Activated CD4-positive, alpha-beta T cell treated with anti-CD3 and anti-CD28 coated beads for 36 hours (primary cell): ENCODE measurements around the gene CFL1. TPM values are rescaled to one million over a fixed set of nuclear protein-coding genes. Genes with fewer than 3 reads are reported as not detected.
A peak's percentile ranks its signal among the peaks of the same experiment; 100 is the strongest.

Source experiments
- ATAC-seq: fragments of 200-7000 bp; cut with Tn5 transposase; one replicate; pipeline ENCODE4 v1.10.0; 2021; ENCODE audit warnings: mild to moderate bottlenecking, moderate library complexity
- CTCF ChIA-PET: fragments of 350-600 bp; sonication (Branson Sonifier 250); formaldehyde crosslinking; loops from one replicate; lab custom pipeline; 2021; ENCODE audit warnings: antibody characterized with exemption; lab: Charles Lee
- POLR2A ChIA-PET: fragments of 350-600 bp; sonication (Branson Sonifier 250); formaldehyde crosslinking; loops from one replicate; lab custom pipeline; 2021; ENCODE audit warnings: antibody characterized with exemption, inconsistent platforms; lab: Charles Lee
- DNase-seq: peaks from one replicate; pipeline ENCODE4 v3.0.0-alpha.2; 2020
- H3K27ac Mint-ChIP-seq: one replicate; pipeline ENCODE4 v1.8.0; 2021; ENCODE audit warnings: mixed read lengths
- H3K27me3 Mint-ChIP-seq: one replicate; pipeline ENCODE4 v1.8.0; 2021; ENCODE audit warnings: mixed read lengths
- H3K36me3 Mint-ChIP-seq: one replicate; pipeline ENCODE4 v1.8.0; 2021; ENCODE audit warnings: low read depth, mixed read lengths
- H3K4me1 Mint-ChIP-seq: one replicate; pipeline ENCODE4 v1.8.0; 2021; ENCODE audit warnings: mixed read lengths
- H3K4me3 Mint-ChIP-seq: one replicate; pipeline ENCODE4 v1.8.0; 2021; ENCODE audit warnings: mild to moderate bottlenecking, moderate library complexity, mixed read lengths
- H3K9me3 Mint-ChIP-seq: one replicate; pipeline ENCODE4 v1.8.0; 2021; ENCODE audit warnings: low read depth, mixed read lengths
- intact Hi-C, 2 experiments: fragments of 100-400 bp; cut with DNase I in 1 of 2; cut with micrococcal nuclease in 1 of 2; formaldehyde crosslinking; loops; one replicate each; pipeline versions ENCODE4 v1.14.2 to v1.15.1; 2022 to 2024; cut with DNase I, micrococcal nuclease
- total RNA-seq, 2 experiments: library from RNA; stranded (reverse); gene quantifications; one replicate each; pipeline ENCODE4 v1.2.3, GENCODE V29; 2021

The CFL1 gene
- total RNA-seq, 2 experiments from 2014 or later = 888 to 1,074 TPM

DNA sequence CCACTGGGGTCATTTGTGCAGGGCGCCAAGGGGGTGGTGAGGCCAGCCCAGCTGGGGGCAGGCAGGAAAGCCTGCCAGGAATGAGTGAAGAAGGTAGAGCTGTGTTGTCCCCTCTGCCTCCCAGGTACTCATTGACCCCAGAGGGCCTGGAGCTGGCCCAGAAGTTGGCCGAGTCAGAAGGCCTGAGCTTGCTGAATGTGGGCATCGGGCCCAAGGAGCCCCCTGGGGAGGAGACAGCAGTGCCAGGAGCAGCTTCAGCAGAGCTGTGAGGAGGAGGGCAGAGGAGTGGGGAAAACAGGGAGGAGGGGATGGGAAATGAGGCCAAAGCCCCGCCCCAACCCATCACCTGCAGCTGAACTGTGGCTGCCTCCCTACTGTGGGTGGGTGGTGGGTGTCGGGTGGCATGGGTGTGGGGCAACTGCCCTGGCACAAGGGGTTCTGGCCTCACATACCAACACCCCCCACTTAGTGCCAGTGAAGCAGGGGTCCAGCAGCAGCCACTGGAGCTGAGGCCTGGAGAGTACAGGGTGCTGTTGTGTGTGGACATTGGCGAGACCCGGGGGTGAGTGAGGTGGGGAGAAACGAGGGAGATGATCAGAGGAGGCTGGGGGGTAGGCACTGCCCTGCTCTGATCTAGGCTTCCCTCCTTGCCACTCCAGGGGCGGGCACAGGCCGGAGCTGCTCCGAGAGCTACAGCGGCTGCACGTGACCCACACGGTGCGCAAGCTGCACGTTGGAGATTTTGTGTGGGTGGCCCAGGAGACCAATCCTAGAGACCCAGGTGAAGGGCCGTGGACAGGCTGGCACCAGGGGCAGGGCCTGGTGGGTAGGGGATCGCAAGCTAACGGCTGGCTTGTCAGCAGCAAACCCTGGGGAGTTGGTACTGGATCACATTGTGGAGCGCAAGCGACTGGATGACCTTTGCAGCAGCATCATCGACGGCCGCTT is 5.2 kb upstream of the CFL1 start:
- H3K27me3 Mint-ChIP-seq = no peaks in the 10 kb centered on the region
- H3K36me3 Mint-ChIP-seq = peaks cover 46% of the 10 kb centered on the region
- DNase-seq = no peak
- no peak for ATAC-seq
- ChIA-PET POLR2A (interaction anchor here (1.6 to 1.7 kb wide), 2 partner anchors 8 to 28 kb away, joined by 3 to 6 read pairs; partner anchors contain the start of gene CCDC85B), CTCF (interaction anchor here (0.5 to 6.6 kb wide), 5 partner anchors 26 to 402 kb away, joined by 3 to 210 read pairs (median 3); partner anchors contain the start of genes BANF1, CCDC85B and FIBP)
- H3K4me3 Mint-ChIP-seq = peak overlapping the region; percentile 42
- H3K9me3 Mint-ChIP-seq = no peaks in the 10 kb centered on the region
- H3K4me1 Mint-ChIP-seq = peaks cover 17% of the 10 kb centered on the region
- H3K27ac Mint-ChIP-seq = peak overlapping the region; percentile 72
- intact Hi-C loops = no loop called here

DNA sequence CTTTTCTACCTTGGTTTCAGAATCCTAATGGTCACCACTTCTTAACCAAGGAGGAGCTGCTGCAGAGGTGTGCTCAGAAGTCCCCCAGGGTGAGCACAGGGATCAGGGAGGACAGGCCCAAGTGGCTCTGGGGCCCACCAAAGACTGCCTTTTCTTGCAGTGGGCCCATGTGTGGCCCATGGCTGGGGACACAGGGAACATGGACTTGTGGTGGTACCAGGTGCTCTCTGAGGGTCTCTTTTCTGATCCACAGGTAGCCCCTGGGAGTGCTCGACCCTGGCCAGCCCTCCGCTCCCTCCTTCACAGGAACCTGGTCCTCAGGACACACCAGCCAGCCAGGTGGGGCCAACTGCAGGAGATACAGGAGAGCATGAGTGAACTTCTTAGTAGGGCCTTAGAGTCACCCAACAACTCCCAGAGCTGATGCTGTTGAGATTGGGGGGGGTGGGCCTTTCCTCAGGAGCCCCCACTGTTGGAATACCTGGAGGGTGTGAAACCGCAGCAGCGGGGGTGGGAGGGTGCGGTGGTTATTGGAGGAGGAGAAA is 4.3 kb upstream of the CFL1 start:
- no peaks in the 10 kb centered on the region for H3K9me3 Mint-ChIP-seq
- H3K27me3 Mint-ChIP-seq = no peaks in the 10 kb centered on the region
- POLR2A ChIA-PET = interaction anchor here (1.6 to 1.7 kb wide), 2 partner anchors 9 to 29 kb away, joined by 3 to 6 read pairs; partner anchors contain the start of gene CCDC85B
- intact Hi-C loops = no loop called here
- ATAC-seq = no peak
- H3K4me1 Mint-ChIP-seq = peaks cover 17% of the 10 kb centered on the region
- peak overlapping the region; percentile 72 for H3K27ac Mint-ChIP-seq
- CTCF ChIA-PET = interaction anchor here (0.5 to 6.6 kb wide), 3 partner anchors 27 to 171 kb away, joined by 3 to 210 read pairs (median 4); partner anchors contain the start of genes CCDC85B and FIBP
- H3K36me3 Mint-ChIP-seq = peaks cover 39% of the 10 kb centered on the region
- peak overlapping the region; percentile 91 for H3K4me3 Mint-ChIP-seq
- DNase-seq = no peak

DNA sequence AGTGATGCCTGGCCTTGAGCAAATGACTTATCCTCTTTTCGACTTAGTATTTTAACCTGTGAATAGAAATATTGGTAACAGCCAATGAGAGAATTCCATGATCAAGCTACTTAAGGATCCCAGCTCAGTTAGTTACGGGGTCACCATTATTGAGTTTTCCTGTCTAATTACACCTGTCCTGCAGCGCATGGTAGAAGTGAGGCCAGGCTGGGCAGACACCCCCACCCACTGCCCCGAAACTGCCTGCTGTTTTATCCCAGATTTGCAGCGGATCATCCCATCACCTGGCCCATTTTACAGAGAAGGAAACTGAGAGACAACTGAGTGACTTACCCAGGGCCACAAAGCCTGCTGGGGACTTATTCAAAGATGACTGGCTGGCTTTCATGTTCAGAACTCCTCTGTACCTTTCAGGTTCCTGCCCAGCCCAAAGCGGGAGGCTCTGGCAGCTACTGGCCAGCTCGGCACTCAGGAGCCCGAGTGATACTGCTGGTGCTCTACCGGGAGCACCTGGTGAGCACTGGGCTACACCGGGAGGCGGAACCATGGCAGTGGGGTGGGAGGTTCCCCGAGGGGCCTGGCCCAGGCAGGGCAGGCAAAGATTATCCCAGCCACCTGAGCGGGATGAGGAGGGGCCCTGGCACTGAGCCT is 3.7 kb upstream of the CFL1 start:
- Mint-ChIP-seq H3K4me1 (peaks cover 20% of the 10 kb centered on the region), H3K9me3 (no peaks in the 10 kb centered on the region), H3K27ac (peak overlapping the region; percentile 99), H3K4me3 (peak overlapping the region; percentile 91), H3K36me3 (peaks cover 36% of the 10 kb centered on the region), H3K27me3 (no peaks in the 10 kb centered on the region)
- ATAC-seq = no peak
- DNase-seq = no peak
- CTCF ChIA-PET = interaction anchor here (0.6 to 6.6 kb wide), 5 partner anchors 8 to 142 kb away, joined by 3 to 210 read pairs (median 8); partner anchors contain the start of genes CCDC85B, FIBP and RNASEH2C
- POLR2A ChIA-PET = interaction anchor here (0.8 to 1.6 kb wide), 2 partner anchors 10 to 29 kb away, joined by 3 to 6 read pairs; partner anchors contain the start of gene CCDC85B
- intact Hi-C loops = loop anchor here in 1 of 2 experiments (2.0 kb wide), 1 partner anchor 127 kb away; no protein-coding TSS in a partner anchor

DNA sequence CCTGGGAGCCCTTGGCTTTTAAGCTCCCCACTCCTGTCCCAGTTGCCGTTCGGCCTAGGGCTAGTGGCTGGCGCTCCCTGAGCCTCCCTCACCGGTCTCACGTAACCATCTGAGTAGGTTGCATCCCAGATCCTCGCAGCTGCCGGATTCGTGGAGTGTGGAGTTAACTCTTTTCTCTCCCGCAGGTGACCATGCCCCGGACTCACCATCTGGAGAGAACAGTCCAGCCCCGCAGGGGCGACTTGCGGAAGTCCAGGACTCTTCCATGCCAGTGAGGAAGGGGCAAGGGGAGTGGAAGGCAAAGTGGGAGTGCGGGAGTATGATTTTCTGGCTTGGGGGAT is 3.2 kb upstream of the CFL1 start:
- no peak for DNase-seq
- POLR2A ChIA-PET = interaction anchor here (0.8 to 1.8 kb wide), 2 partner anchors 10 to 81 kb away, joined by 6 read pairs; partner anchors contain the start of gene AP5B1
- ATAC-seq = no peak
- no peaks in the 10 kb centered on the region for H3K9me3 Mint-ChIP-seq
- intact Hi-C loops = loop anchor here in 1 of 2 experiments (2.0 kb wide), 1 partner anchor 128 kb away; no protein-coding TSS in a partner anchor
- peaks cover 40% of the 10 kb centered on the region for H3K36me3 Mint-ChIP-seq
- no peaks in the 10 kb centered on the region for H3K27me3 Mint-ChIP-seq
- peaks cover 25% of the 10 kb centered on the region for H3K4me1 Mint-ChIP-seq
- H3K27ac Mint-ChIP-seq = peak overlapping the region; percentile 99
- CTCF ChIA-PET = interaction anchor here (0.6 to 6.6 kb wide), 7 partner anchors 9 to 149 kb away, joined by 3 to 210 read pairs (median 29); partner anchors contain the start of genes CCDC85B, FIBP, KAT5 and RNASEH2C
- peak overlapping the region; percentile 91 for H3K4me3 Mint-ChIP-seq

DNA sequence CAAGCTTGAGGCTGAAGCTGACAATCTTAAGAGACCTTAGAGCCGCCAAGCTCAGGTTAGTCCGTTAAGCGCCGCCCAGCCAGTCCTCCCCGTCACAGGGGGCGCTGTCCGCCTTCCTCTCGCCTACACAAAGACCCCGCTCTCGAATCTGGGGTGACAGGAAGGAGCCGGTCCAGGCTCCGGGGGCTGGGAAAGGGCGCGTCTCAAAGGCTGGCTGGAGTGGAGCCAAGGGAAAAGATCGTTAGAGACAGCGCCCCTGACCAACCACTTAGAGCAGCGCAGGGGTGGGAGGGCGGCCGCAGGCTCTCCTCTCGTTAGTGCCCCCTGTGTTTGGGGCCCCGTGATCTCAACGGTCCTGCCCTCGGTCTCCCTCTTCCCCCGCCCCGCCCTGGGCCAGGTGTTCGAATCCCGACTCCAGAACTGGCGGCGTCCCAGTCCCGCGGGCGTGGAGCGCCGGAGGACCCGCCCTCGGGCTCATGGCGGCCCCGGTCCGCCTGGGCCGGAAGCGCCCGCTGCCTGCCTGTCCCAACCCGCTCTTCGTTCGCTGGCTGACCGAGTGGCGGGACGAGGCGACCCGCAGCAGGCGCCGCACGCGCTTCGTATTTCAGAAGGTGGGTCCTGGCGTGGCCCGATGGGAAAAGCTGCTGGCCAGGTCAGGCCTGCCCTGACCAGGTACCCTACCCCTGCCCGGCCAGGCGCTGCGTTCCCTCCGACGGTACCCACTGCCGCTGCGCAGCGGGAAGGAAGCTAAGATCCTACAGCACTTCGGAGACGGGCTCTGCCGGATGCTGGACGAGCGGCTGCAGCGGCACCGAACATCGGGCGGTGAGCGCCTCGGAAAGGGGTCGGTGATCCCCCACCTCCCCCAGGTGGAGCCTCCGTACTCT is 2.5 kb upstream of the CFL1 start, which contains the start of gene MUS81:
TSS of gene MUS81 (plus strand) at position 156 of the 887 bp plus-strand sequence. CDS start at position 477, 321 bp downstream.
- DNase-seq (peak; percentile 97), ATAC-seq (peak; percentile 37)
- Mint-ChIP-seq H3K4me1 (peaks cover 31% of the 10 kb centered on the region), H3K9me3 (no peaks in the 10 kb centered on the region), H3K27ac (peak within 1 kb of the TSS; percentile 99), H3K27me3 (no peaks in the 10 kb centered on the region), H3K4me3 (peak within 1 kb of the TSS; percentile 91), H3K36me3 (peaks cover 46% of the 10 kb centered on the region)
- ChIA-PET POLR2A (interaction anchor here (0.8 to 2.8 kb wide), 12 partner anchors 8 to 246 kb away, joined by 3 to 68 read pairs (median 6); partner anchors contain the start of genes AP5B1, CCDC85B, FIBP and KAT5), CTCF (interaction anchor here (0.6 to 6.6 kb wide), 37 partner anchors 8 to 521 kb away, joined by 3 to 210 read pairs (median 5); partner anchors contain the start of genes BANF1, CCDC85B, CTSW and EIF1AD)
- intact Hi-C loops = loop anchor here (1.0 to 2.0 kb wide), 12 partner anchors 13 to 511 kb away; partner anchors contain the start of genes FIBP (in 2 of the 2), AP5B1 (in 1 of the 2), BANF1 (in 1 of the 2) and EIF1AD (in 1 of the 2)

DNA sequence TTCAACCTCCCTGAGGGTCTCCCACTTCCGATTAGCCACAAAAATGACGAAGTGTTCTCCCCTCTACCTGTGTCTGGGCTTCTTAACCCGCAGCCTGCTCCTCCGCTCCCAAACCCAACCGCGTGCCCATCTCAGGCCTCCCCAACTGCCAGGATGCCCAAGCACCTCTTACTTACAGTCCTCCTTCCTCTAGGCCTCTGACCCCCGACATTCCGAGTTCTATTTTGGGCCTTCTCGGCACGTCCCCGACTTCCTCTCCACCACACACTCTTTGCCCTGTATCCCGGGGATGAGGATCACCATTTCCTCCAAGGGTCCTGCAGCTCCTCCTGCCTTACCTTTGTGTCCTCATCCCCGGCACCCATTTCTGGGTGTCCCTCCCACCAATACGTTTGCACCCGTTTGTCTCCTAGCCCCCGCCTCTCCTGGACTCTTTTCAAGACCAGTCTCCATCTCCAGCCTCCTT is 1.9 kb upstream of the CFL1 start:
- Mint-ChIP-seq H3K36me3 (peaks cover 45% of the 10 kb centered on the region), H3K27ac (peak overlapping the region; percentile 99), H3K4me1 (peaks cover 36% of the 10 kb centered on the region), H3K4me3 (peak overlapping the region; percentile 91), H3K9me3 (no peaks in the 10 kb centered on the region), H3K27me3 (no peaks in the 10 kb centered on the region)
- POLR2A ChIA-PET = interaction anchor here (0.8 to 2.8 kb wide), 14 partner anchors 9 to 245 kb away, joined by 3 to 68 read pairs (median 6); partner anchors contain the start of genes AP5B1, CCDC85B, FIBP and KAT5
- peak; percentile 4 for ATAC-seq
- CTCF ChIA-PET = interaction anchor here (0.6 to 6.6 kb wide), 42 partner anchors 8 to 522 kb away, joined by 3 to 210 read pairs (median 4); partner anchors contain the start of genes BANF1, BRMS1, CCDC85B and CTSW
- DNase-seq = no peak
- intact Hi-C loops = loop anchor here (1.0 to 5.0 kb wide), 22 partner anchors 13 to 1619 kb away; partner anchors contain the start of genes BANF1 (in 2 of the 2), EIF1AD (in 2 of the 2), FIBP (in 2 of the 2) and ZNRD2 (in 2 of the 2)

DNA sequence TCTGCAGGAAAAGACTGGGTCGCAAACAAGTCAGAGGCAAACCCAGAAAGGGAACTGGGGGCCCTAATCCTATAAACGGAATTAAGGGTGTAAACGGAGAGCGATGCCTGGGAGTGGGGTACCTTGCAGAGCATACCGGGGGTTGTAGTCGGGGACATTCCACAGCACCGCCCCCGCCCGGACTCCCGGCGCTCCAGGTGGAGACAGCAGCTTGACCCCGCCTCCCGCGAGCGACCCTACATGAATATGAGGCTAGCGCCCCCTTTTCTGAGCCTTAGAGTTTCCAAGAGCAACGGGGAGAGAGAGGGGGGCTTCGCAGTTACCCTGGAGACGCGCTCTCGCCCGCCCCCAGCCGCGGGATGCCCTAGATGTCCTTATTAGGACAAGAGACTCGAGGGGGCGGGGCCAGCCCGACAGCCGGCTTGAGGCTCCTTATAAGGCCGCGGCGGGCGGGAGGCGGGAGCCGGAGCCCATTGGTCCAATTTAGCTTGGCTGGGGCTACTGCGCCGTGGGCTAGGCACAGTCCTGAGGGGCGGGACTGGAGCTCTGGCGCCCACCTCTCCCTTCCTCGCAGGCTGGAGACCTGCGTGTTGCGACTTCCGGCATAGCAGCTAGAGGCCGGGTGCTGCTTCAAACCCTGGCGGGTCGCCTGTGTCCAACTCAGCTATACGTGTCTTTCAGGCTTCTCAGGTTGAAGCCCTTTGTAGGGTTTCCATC is 1.3 kb upstream of the CFL1 start:
- Mint-ChIP-seq H3K4me1 (peaks cover 42% of the 10 kb centered on the region), H3K36me3 (peaks cover 47% of the 10 kb centered on the region)
- intact Hi-C loops = loop anchor here (1.0 to 5.0 kb wide), 11 partner anchors 41 to 1618 kb away; partner anchors contain the start of genes BANF1 (in 1 of the 2), C11orf68 (in 1 of the 2), DRAP1 (in 1 of the 2) and EIF1AD (in 1 of the 2)

DNA sequence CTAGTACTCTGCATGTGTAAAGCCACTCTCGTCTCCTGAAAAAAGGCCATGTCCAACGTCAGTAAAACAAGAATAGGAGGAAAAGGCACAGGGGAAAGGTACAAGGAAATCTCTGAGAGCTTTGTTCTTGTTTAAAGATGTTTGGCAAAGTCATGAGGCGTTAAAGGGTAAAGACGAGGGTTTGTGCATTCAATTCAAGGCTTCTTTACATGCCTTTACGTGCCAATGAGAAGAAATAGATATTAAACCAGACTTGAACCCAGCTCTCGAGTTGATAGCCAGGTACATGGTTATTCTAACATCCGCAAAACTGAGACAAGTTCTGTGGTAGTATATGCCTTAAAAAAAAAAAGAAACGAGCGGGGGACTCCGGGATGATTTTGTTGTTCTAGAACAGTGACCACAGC is 704 bp upstream of the CFL1 start:
- CTCF ChIA-PET = interaction anchor here (0.6 to 6.6 kb wide), 10 partner anchors 15 to 244 kb away, joined by 3 to 210 read pairs (median 8); partner anchors contain the start of genes BANF1, CCDC85B, EIF1AD and FIBP
- POLR2A ChIA-PET = interaction anchor here (0.6 to 2.8 kb wide), 11 partner anchors 9 to 725 kb away, joined by 3 to 68 read pairs (median 3); partner anchors contain the start of genes BANF1, CCDC85B, FIBP and NEAT1
- H3K27ac Mint-ChIP-seq = peak overlapping the region; percentile 95
- H3K4me3 Mint-ChIP-seq = peak overlapping the region; percentile 91
- intact Hi-C loops = loop anchor here (1.0 to 5.0 kb wide), 17 partner anchors 25 to 1618 kb away; partner anchors contain the start of genes C11orf68 (in 2 of the 2), DRAP1 (in 2 of the 2), PCNX3 (in 2 of the 2) and BANF1 (in 1 of the 2)
- H3K9me3 Mint-ChIP-seq = no peaks in the 10 kb centered on the region
- ATAC-seq = no peak
- H3K4me1 Mint-ChIP-seq = peaks cover 43% of the 10 kb centered on the region
- peaks cover 49% of the 10 kb centered on the region for H3K36me3 Mint-ChIP-seq
- no peaks in the 10 kb centered on the region for H3K27me3 Mint-ChIP-seq
- no peak for DNase-seq

More for the DNA sequence above, 1.3 kb upstream of the CFL1 start:
- POLR2A ChIA-PET = interaction anchor here (0.7 to 2.8 kb wide), 15 partner anchors 9 to 244 kb away, joined by 3 to 68 read pairs (median 6); partner anchors contain the start of genes AP5B1, BANF1, CCDC85B and FIBP
- Mint-ChIP-seq H3K27me3 (no peaks in the 10 kb centered on the region), H3K4me3 (peak overlapping the region; percentile 91), H3K9me3 (no peaks in the 10 kb centered on the region), H3K27ac (peak overlapping the region; percentile 99)
- CTCF ChIA-PET = interaction anchor here (0.5 to 6.6 kb wide), 40 partner anchors 8 to 522 kb away, joined by 3 to 210 read pairs (median 4); partner anchors contain the start of genes BANF1, BRMS1, CCDC85B and CTSW
- DNase-seq (peak; percentile 99), ATAC-seq (peak; percentile 73)
